AG09319 (cell line): ENCODE data around the gene WDR37.

Source experiments
- DNase-seq: peaks from one replicate; pipeline ENCODE4 v3.0.0-alpha.2; 2010; ENCODE audit warnings: low read depth; ENCODE audit errors: extremely low read depth
- TF ChIP-seq, protein P1 (sequence below): IDR thresholded peaks from 2 replicates; pipeline ENCODE4 v1.5.1; 2011; ENCODE audit warnings: low read depth, mild to moderate bottlenecking, inconsistent platforms, low read length, moderate library complexity

The WDR37 gene

DNA sequence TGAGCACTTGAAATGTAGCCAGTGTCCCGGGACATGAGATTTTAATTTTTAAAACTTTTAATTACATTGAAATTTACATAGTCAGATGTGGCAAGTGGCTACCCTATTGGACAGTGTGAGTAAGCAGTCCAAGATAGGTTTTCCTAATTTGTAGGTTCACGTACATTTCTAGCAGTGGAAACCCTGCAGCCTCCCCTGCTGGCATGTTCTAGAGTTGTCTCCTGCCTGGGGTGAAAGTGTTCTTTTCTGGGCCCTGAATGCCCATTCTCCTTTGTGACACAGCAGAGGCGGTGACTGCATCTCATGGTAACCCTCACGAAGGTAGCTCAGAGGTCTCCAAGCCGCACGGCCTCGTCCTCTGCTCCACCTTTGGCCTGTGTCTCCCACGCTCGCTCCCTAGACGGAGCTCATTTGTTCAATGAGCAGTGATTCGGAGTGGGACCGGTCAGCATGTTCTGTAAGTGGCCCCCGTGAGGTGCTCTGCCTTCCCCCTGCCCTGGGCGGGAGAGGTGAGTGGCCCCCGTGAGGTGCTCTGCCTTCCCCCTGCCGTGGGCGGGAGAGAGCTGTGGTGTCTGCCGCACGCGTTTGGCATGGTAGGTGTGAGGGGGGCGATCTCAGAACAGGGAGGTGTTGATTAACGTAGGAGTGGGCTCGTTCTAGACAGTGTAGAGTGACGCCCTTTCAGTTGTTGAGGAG, 18.0 kb downstream of the WDR37 start:
- TF ChIP-seq, protein P1, sequence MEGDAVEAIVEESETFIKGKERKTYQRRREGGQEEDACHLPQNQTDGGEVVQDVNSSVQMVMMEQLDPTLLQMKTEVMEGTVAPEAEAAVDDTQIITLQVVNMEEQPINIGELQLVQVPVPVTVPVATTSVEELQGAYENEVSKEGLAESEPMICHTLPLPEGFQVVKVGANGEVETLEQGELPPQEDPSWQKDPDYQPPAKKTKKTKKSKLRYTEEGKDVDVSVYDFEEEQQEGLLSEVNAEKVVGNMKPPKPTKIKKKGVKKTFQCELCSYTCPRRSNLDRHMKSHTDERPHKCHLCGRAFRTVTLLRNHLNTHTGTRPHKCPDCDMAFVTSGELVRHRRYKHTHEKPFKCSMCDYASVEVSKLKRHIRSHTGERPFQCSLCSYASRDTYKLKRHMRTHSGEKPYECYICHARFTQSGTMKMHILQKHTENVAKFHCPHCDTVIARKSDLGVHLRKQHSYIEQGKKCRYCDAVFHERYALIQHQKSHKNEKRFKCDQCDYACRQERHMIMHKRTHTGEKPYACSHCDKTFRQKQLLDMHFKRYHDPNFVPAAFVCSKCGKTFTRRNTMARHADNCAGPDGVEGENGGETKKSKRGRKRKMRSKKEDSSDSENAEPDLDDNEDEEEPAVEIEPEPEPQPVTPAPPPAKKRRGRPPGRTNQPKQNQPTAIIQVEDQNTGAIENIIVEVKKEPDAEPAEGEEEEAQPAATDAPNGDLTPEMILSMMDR, result no peak
- no peak for DNase-seq

DNA sequence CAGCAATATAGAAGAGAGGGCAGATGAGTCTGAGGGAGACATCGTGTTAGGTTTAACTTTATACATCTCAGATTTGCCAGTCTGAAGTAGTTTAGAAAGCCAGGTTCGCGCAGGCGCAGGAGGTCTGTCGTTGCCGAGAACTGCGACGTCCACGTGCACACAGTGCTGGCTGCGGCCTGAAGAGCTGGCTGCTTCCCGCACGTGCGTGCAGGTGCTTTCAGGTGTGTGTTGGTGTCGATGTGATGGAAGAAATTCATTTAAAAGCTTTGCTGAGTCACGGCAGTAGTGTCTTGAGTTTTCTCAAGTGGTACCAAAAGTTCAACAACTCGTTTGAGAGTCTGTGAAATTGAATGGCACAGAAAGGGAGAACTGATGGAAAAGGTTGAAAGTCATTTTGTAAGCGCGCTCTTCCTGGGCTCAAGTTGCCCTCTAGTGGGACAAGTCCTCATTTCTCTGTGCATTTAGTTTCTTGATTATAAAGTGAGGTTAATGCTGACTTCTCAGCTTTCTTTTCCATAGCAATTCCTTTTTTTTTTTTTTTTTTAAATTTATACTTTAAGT, 18.6 kb downstream of the WDR37 start:
- DNase-seq, result no peak
- TF ChIP-seq, protein P1, result no peak; the same call in 1 of the 2 replicates

DNA sequence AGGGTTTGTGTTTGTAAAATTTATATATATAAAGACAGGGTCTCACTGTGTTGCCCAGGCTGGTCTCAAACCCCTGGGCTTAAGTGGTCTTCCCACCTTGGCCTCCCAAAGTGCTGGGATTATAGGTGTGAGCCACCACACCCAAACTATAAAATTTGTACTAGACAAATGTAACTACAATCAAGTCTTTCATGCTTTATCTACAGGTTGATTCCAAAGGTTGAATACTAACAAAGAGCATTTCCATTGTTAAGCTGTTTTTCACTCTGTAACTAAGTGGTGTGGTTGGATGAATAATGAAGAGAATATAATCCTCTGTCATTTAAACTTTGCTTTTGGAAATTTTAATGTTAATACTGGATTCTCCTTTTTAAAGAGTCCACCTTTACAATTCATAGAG, 22.5 kb downstream of the WDR37 start:
- DNase-seq, result no peak
- TF ChIP-seq, protein P1, result no peak

DNA sequence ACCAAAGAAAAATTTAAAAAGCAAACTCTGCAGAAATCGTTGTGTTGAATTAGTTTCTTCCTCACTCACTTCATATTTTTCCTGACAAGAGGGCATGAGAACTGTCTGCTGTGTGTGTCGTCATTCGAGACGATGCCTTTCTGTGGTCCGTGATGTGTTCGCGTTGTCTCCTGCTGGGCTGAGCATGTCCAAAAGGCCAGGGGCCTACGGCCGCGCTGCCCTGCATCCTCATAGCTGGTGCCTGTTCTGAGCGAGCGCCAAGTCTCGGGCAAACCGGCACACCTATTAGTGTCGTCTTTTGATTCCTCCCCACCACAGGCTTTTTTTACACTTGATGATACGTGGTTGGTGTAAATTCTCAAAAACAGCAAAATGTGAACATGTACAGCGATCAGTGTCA, 27.4 kb downstream of the WDR37 start:
- DNase-seq, result no peak
- TF ChIP-seq, protein P1, result no peak

DNA sequence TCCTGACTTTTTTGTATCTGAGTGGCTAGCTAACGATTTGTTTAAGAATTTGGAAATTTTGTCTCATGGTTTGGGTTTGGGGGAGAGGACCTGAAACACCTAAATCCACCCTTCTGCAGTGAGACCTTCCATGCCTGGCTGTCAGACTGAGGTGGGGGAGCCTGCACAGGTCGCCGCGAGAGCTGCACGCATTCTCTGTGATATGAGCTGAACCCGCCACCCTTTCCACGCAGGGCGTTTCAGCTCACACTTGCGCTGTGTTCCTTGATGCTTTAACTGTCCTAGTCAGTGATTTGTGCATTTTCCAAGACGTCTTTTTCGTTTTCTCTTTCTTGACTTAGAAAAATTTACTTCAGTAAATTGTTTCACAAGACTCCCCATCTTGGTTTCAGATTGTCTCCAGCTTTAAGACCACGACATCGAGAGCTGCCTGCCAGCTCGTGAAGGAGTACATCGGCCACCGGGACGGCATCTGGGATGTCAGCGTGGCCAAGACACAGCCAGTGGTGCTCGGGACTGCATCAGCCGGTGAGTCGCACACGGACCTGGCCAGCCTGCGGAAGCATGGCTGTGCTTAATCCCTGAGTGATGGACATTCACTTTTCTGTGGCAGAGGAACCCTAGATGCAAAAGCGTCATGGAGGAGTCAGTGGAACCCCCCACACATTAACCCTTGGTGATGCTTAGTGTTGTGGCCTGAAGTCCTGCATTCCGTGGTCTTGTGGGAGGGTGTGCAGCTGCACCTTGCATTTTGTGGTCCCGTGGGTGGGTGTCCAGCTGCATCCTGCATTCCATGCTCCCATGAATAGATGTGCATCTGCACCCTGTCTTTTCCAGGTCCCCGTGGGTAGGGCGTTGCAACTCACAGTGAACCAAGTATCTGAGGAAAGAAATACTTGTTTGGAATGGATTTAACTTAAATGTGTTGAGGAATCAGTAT, 28.1 kb downstream of the WDR37 start:
- no peak for DNase-seq
- TF ChIP-seq, protein P1, result no peak

DNA sequence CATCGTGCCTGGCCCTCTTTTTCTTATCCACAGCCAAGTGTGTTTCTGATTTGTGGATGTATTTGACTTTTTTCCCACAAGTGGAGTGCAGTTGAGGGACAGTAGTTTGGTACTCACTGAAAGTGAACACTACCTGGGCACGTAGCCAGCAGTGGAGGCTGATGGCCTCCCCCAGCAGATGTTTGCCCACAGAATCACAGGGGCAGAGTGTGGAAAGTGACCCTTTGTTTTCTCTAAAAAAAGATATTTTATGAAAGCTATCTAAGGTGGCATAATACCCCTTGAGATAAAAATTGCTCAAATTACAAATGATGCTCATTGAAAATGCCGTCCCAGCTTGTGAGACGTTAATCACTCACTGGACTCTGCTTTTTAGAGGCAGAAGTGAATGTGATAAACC, 29.1 kb downstream of the WDR37 start:
- TF ChIP-seq, protein P1, result no peak
- no peak for DNase-seq

DNA sequence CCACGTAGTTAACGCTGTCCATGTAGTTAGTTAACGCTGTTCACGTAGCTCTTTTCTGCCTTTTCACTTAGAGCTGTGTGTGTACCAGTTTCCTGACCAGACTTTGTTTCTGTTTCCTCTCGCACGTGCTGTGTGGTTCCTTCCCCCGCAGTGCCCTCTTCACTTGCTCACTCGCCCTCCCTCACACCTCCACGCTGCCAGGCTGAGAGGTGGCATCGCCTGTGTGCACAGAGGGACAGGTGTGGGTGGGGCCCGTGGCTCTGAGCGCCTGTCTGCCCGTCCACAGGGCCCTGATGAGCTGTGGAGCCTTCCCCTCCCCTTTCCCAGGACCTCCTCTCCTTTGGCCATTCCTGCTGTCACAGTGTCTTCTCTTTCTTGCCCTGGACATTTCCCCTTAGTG, 30.6 kb downstream of the WDR37 start:
- no peak for DNase-seq
- TF ChIP-seq, protein P1, result no peak
